Activated T-helper 1 cell treated with anti-CD3 and anti-CD28 coated beads, Interleukin-2, amount 50 U/mL, for 16 hours (primary cell): ENCODE data around the gene FMN2.

ENCODE experiments used
- DNase-seq, 2 donors: peaks; one replicate each; pipeline ENCODE4 v3.0.0-alpha.2; 2020; ENCODE audit warnings: low read depth in 1 of 2, low spot score in 1 of 2

FMN2 gene

GRCh38 chr1:240098534-240098933 lies 6.9 kb downstream of the FMN2 start:
- DNase-seq: no peak

GRCh38 chr1:240099329-240099728 lies 7.6 kb downstream of the FMN2 start:
- no peak for DNase-seq

GRCh38 chr1:240099748-240100147 lies 8.1 kb downstream of the FMN2 start:
- DNase-seq: no peak

- no peak for DNase-seq
Measured at GRCh38 chr1:240100371-240100934, 8.8 kb downstream of the FMN2 start.

- no peak for DNase-seq
Measured at GRCh38 chr1:240101306-240101705, 9.6 kb downstream of the FMN2 start.

GRCh38 chr1:240101737-240102136 lies 10.1 kb downstream of the FMN2 start:
- DNase-seq: no peak

GRCh38 chr1:240104672-240105071 lies 13.0 kb downstream of the FMN2 start:
- DNase-seq: no peak

- no peak for DNase-seq
Measured at GRCh38 chr1:240107058-240107684, 15.5 kb downstream of the FMN2 start.

- no peak for DNase-seq
Measured at GRCh38 chr1:240109130-240109529, 17.4 kb downstream of the FMN2 start.

GRCh38 chr1:240109920-240110636 lies 18.4 kb downstream of the FMN2 start:
- DNase-seq: no peak

- DNase-seq: no peak
Measured at GRCh38 chr1:240111558-240111957, 19.9 kb downstream of the FMN2 start.

GRCh38 chr1:240114222-240114621 lies 22.5 kb downstream of the FMN2 start:
- no peak for DNase-seq

GRCh38 chr1:240115831-240116230 lies 24.1 kb downstream of the FMN2 start:
- no peak for DNase-seq

GRCh38 chr1:240116831-240117769 lies 25.4 kb downstream of the FMN2 start:
- no peak for DNase-seq

GRCh38 chr1:240117930-240118329 lies 26.2 kb downstream of the FMN2 start:
- DNase-seq: no peak

GRCh38 chr1:240122639-240123613 lies 31.2 kb downstream of the FMN2 start:
- no peak for DNase-seq

GRCh38 chr1:240126821-240127220 lies 35.1 kb downstream of the FMN2 start:
- no peak for DNase-seq

GRCh38 chr1:240128366-240128765 lies 36.7 kb downstream of the FMN2 start:
- DNase-seq: no peak

- DNase-seq: no peak
Measured at GRCh38 chr1:240134113-240134512, 42.4 kb downstream of the FMN2 start.

GRCh38 chr1:240134596-240134995 lies 42.9 kb downstream of the FMN2 start:
- no peak for DNase-seq
